Subcutaneous abdominal adipose tissue (tissue), 5 donors: ENCODE results near the gene MACROD2.

Source experiments
- H3K27ac ChIP-seq: one replicate; pipeline ENCODE4 v1.7.0; 2013; ENCODE audit warnings: low read depth, mild to moderate bottlenecking, inconsistent platforms, low read length, moderate library complexity
- H3K27me3 ChIP-seq, 5 donors: one replicate each; pipeline ENCODE4 v1.7.0; 2013; ENCODE audit warnings: low read length in 5 of 5, inconsistent platforms in 1 of 5; ENCODE audit not compliant: control insufficient read depth in 5 of 5, insufficient read depth in 4 of 5
- H3K36me3 ChIP-seq, 5 donors: one replicate each; pipeline ENCODE4 v1.7.0; 2013; ENCODE audit warnings: low read length in 5 of 5; ENCODE audit not compliant: control insufficient read depth in 5 of 5, insufficient read depth in 5 of 5
- H3K4me1 ChIP-seq, 5 donors: one replicate each; pipeline ENCODE4 v1.7.0; 2013; ENCODE audit warnings: low read length in 5 of 5, mild to moderate bottlenecking in 3 of 5, moderate library complexity in 1 of 5; ENCODE audit not compliant: control insufficient read depth in 5 of 5, insufficient read depth in 5 of 5
- H3K4me3 ChIP-seq, 5 donors: one replicate each; pipeline ENCODE4 v1.7.0; 2013; ENCODE audit warnings: low read length in 5 of 5, low read depth in 1 of 5
- H3K9ac ChIP-seq, 5 donors: one replicate each; pipeline ENCODE4 v1.7.0; 2013; ENCODE audit warnings: low read length in 5 of 5, mild to moderate bottlenecking in 4 of 5, moderate library complexity in 3 of 5
- H3K9me3 ChIP-seq, 5 donors: one replicate each; pipeline ENCODE4 v1.7.0; 2013; ENCODE audit warnings: low read length in 5 of 5; ENCODE audit not compliant: control insufficient read depth in 5 of 5
- donor health status: healthy.
- donor health status: healthy.
- donor health status: healthy.
- donor health status: healthy.
- donor health status: healthy.

Gene MACROD2

GRCh38 chr20:15630360-15630759 lies 1635.0 kb downstream of the MACROD2 start:
- no peak overlapping the region for H3K4me3 ChIP-seq
- H3K9ac ChIP-seq = no peak overlapping the region
- no peaks in the 10 kb centered on the region for H3K27me3 ChIP-seq
- H3K36me3 ChIP-seq = no peaks in the 10 kb centered on the region
- no peaks in the 10 kb centered on the region for H3K4me1 ChIP-seq
- H3K27ac ChIP-seq = no peak overlapping the region
- no peaks in the 10 kb centered on the region for H3K9me3 ChIP-seq

DNA sequence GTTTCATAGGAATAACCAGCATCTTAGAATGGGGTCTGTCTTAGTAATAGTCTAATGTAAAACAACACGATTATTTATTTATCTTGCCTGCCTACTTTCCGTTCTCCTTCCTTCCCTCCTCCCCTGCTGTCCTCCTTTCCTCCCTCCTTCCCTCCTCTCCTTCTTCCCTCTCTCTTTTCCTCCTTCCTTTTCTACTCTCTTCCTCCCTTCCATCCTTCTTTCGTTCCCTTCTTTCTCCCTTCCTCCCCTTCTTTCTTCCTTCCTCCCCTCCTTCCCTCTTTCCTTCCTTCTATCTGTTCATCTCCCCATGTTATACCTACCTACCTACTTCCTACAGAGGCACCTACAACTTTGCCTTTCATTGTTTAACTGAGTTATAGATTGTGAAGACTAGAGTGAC lies 1637.4 kb downstream of the MACROD2 start:
- Histone ChIP-seq H3K27me3 (no peaks in the 10 kb centered on the region), H3K4me3 (no peak overlapping the region), H3K36me3 (no peaks in the 10 kb centered on the region), H3K9ac (no peak overlapping the region), H3K4me1 (no peaks in the 10 kb centered on the region), H3K9me3 (no peaks in the 10 kb centered on the region), H3K27ac (no peak overlapping the region)

- Histone ChIP-seq H3K36me3 (no peaks in the 10 kb centered on the region), H3K4me1 (no peaks in the 10 kb centered on the region), H3K9ac (no peak overlapping the region), H3K4me3 (no peak overlapping the region), H3K27ac (no peak overlapping the region), H3K27me3 (no peaks in the 10 kb centered on the region), H3K9me3 (no peaks in the 10 kb centered on the region)
Observed at GRCh38 chr20:15634102-15634501, 1638.8 kb downstream of the MACROD2 start.

DNA sequence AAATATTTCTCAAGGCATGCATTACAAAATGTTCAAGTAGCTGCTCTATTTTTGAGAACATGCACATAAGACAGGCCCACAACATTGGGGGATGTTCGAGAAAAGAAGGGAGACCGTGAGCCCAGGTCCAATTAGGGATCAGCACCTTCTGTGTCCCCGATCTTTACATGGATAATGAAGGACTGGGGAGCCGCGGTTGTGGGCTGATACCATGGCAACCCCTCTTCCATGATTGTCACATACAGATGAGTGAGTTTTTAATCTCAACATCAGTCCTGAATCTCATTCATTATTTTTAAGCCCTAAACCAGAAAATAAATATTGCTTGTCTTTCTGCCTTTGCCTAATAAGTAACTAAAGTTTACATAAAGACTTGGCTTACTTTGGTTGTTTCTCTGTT lies 1642.2 kb downstream of the MACROD2 start:
- Histone ChIP-seq H3K27ac (no peak overlapping the region), H3K9ac (no peak overlapping the region)

GRCh38 chr20:15637950-15638754 lies 1642.8 kb downstream of the MACROD2 start:
- no peaks in the 10 kb centered on the region for H3K36me3 ChIP-seq
- H3K27ac ChIP-seq = no peak overlapping the region
- no peaks in the 10 kb centered on the region for H3K4me1 ChIP-seq
- H3K9ac ChIP-seq = no peak overlapping the region
- H3K4me3 ChIP-seq = no peak overlapping the region
- H3K27me3 ChIP-seq = no peaks in the 10 kb centered on the region
- no peaks in the 10 kb centered on the region for H3K9me3 ChIP-seq

More for the DNA sequence above, 1642.2 kb downstream of the MACROD2 start:
- H3K9me3 ChIP-seq = no peaks in the 10 kb centered on the region
- H3K36me3 ChIP-seq = no peaks in the 10 kb centered on the region
- no peaks in the 10 kb centered on the region for H3K4me1 ChIP-seq
- no peaks in the 10 kb centered on the region for H3K27me3 ChIP-seq
- no peak overlapping the region for H3K4me3 ChIP-seq

GRCh38 chr20:15638816-15639215 lies 1643.5 kb downstream of the MACROD2 start:
- H3K4me1 ChIP-seq = no peaks in the 10 kb centered on the region
- no peak overlapping the region for H3K9ac ChIP-seq
- H3K4me3 ChIP-seq = no peak overlapping the region
- no peak overlapping the region for H3K27ac ChIP-seq
- no peaks in the 10 kb centered on the region for H3K9me3 ChIP-seq
- no peaks in the 10 kb centered on the region for H3K27me3 ChIP-seq
- no peaks in the 10 kb centered on the region for H3K36me3 ChIP-seq

- Histone ChIP-seq H3K9me3 (no peaks in the 10 kb centered on the region), H3K27me3 (no peaks in the 10 kb centered on the region), H3K4me1 (no peaks in the 10 kb centered on the region)
Observed at GRCh38 chr20:15639839-15640238, 1644.5 kb downstream of the MACROD2 start.

GRCh38 chr20:15642109-15642508 lies 1646.8 kb downstream of the MACROD2 start:
- Histone ChIP-seq H3K4me3 (no peak overlapping the region), H3K27ac (no peak overlapping the region), H3K36me3 (no peaks in the 10 kb centered on the region), H3K4me1 (no peaks in the 10 kb centered on the region), H3K27me3 (no peaks in the 10 kb centered on the region), H3K9me3 (no peaks in the 10 kb centered on the region), H3K9ac (no peak overlapping the region)

More at GRCh38 chr20:15639839-15640238, 1644.5 kb downstream of the MACROD2 start:
- H3K36me3 ChIP-seq = no peaks in the 10 kb centered on the region
- H3K4me3 ChIP-seq = no peak overlapping the region
- H3K27ac ChIP-seq = no peak overlapping the region
- no peak overlapping the region for H3K9ac ChIP-seq

- Histone ChIP-seq H3K9me3 (no peaks in the 10 kb centered on the region), H3K4me3 (no peak overlapping the region), H3K27ac (no peak overlapping the region), H3K36me3 (no peaks in the 10 kb centered on the region), H3K4me1 (no peaks in the 10 kb centered on the region), H3K27me3 (no peaks in the 10 kb centered on the region), H3K9ac (no peak overlapping the region)
Observed at GRCh38 chr20:15642676-15643075, 1647.4 kb downstream of the MACROD2 start.

DNA sequence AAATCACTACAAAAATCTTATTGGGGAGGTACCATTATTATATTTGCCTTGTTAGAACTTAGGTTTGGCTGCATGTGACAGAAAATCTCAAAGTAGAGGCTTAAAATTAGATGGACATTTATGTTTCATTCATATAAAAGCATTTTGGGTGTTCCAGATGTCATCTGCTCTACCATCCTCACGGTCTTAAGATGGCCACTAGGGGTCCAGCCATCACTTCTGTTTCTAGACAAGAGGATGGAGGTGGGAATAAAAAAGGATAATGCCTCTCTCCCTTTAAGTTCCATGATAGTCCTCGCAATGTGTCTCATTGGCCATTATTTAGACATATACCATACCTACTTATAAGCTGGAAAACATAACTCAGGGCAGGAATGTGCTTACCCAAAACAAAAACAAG lies 1648.4 kb downstream of the MACROD2 start:
- no peak overlapping the region for H3K9ac ChIP-seq
- H3K4me3 ChIP-seq = no peak overlapping the region
- H3K4me1 ChIP-seq = no peaks in the 10 kb centered on the region
- no peaks in the 10 kb centered on the region for H3K9me3 ChIP-seq
- H3K27ac ChIP-seq = no peak overlapping the region
- no peaks in the 10 kb centered on the region for H3K36me3 ChIP-seq
- H3K27me3 ChIP-seq = no peaks in the 10 kb centered on the region
